IPS-20b (cell line): Measurements from ENCODE around the gene CFAP97D1.

Source experiments
- H3K27ac ChIP-seq: one replicate; pipeline ENCODE4 v1.5.1; 2013; ENCODE audit warnings: low read length
- H3K27me3 ChIP-seq: 2 replicates; pipeline ENCODE4 v1.6.1; 2013; ENCODE audit warnings: mild to moderate bottlenecking, low read length, inconsistent platforms; ENCODE audit not compliant: insufficient read depth
- H3K36me3 ChIP-seq: 2 replicates; pipeline ENCODE4 v1.6.1; 2013; ENCODE audit warnings: low read depth, mild to moderate bottlenecking, inconsistent platforms, low read length, moderate library complexity; ENCODE audit not compliant: insufficient read depth
- H3K4me1 ChIP-seq: 2 replicates; pipeline ENCODE4 v1.6.1; 2013; ENCODE audit warnings: mild to moderate bottlenecking, control low read depth, inconsistent platforms, low read length, moderate library complexity; ENCODE audit not compliant: insufficient read depth
- H3K4me3 ChIP-seq: 2 replicates; pipeline ENCODE4 v1.5.1; 2013; ENCODE audit warnings: mild to moderate bottlenecking, low read length, inconsistent platforms
- H3K9ac ChIP-seq: 2 replicates; pipeline ENCODE4 v1.6.1; 2013; ENCODE audit warnings: low read depth, mild to moderate bottlenecking, inconsistent platforms, low read length, moderate library complexity
- H3K9me3 ChIP-seq: 2 replicates; pipeline ENCODE4 v1.6.1; 2013; ENCODE audit warnings: mild to moderate bottlenecking, low read depth, low read length, inconsistent platforms; ENCODE audit not compliant: insufficient read depth

Gene CFAP97D1

GRCh38 chr17:43780135-43780534 is at the start of gene CFAP97D1:
Gene CFAP97D1 (plus strand): TSS chr17:43780435. CDS start chr17:43780463, 28 bp downstream.
- H3K9me3 ChIP-seq: no peaks in the 10 kb centered on the region
- H3K4me1 ChIP-seq: peaks cover 3% of the 10 kb centered on the region; the same call in 1 of the 2 replicates
- H3K27ac ChIP-seq: no peak within 1 kb of the TSS
- peak within 1 kb of the TSS; percentile 81 for H3K4me3 ChIP-seq
- peaks cover 7% of the 10 kb centered on the region; the same call in 1 of the 2 replicates for H3K36me3 ChIP-seq
- H3K27me3 ChIP-seq: peaks cover 22% of the 10 kb centered on the region
- peak within 1 kb of the TSS; percentile 55; the same call in 1 of the 2 replicates for H3K9ac ChIP-seq

- Histone ChIP-seq H3K9ac (no peak overlapping the region), H3K36me3 (no peaks in the 10 kb centered on the region), H3K9me3 (peaks cover 13% of the 10 kb centered on the region), H3K27me3 (no peaks in the 10 kb centered on the region), H3K27ac (no peak overlapping the region), H3K4me3 (no peak overlapping the region), H3K4me1 (peaks cover 7% of the 10 kb centered on the region; the same call in 1 of the 2 replicates)
Observed at GRCh38 chr17:43732958-43733357, 47.3 kb upstream of the CFAP97D1 start.

GRCh38 chr17:43733956-43734355 is 46.3 kb upstream of the CFAP97D1 start:
- H3K9ac ChIP-seq: no peak overlapping the region
- peaks cover 13% of the 10 kb centered on the region for H3K9me3 ChIP-seq
- no peak overlapping the region for H3K27ac ChIP-seq
- no peak overlapping the region for H3K4me3 ChIP-seq
- H3K4me1 ChIP-seq: peaks cover 7% of the 10 kb centered on the region; the same call in 1 of the 2 replicates
- H3K27me3 ChIP-seq: no peaks in the 10 kb centered on the region
- no peaks in the 10 kb centered on the region for H3K36me3 ChIP-seq

- Histone ChIP-seq H3K27ac (no peak overlapping the region), H3K9me3 (peaks cover 13% of the 10 kb centered on the region), H3K4me3 (no peak overlapping the region), H3K36me3 (no peaks in the 10 kb centered on the region), H3K4me1 (peaks cover 7% of the 10 kb centered on the region; the same call in 1 of the 2 replicates), H3K9ac (no peak overlapping the region), H3K27me3 (no peaks in the 10 kb centered on the region)
Observed at GRCh38 chr17:43734376-43734775, 45.9 kb upstream of the CFAP97D1 start.

GRCh38 chr17:43736389-43736788 is 43.8 kb upstream of the CFAP97D1 start:
- H3K27ac ChIP-seq: no peak overlapping the region
- peaks cover 13% of the 10 kb centered on the region for H3K9me3 ChIP-seq
- no peaks in the 10 kb centered on the region for H3K27me3 ChIP-seq
- H3K4me3 ChIP-seq: no peak overlapping the region
- H3K4me1 ChIP-seq: peaks cover 7% of the 10 kb centered on the region; the same call in 1 of the 2 replicates
- no peaks in the 10 kb centered on the region for H3K36me3 ChIP-seq
- H3K9ac ChIP-seq: no peak overlapping the region

- Histone ChIP-seq H3K4me3 (no peak overlapping the region), H3K27ac (no peak overlapping the region), H3K27me3 (no peaks in the 10 kb centered on the region), H3K9me3 (peaks cover 12% of the 10 kb centered on the region), H3K4me1 (peaks cover 7% of the 10 kb centered on the region; the same call in 1 of the 2 replicates), H3K9ac (no peak overlapping the region), H3K36me3 (no peaks in the 10 kb centered on the region)
Observed at GRCh38 chr17:43737722-43738121, 42.5 kb upstream of the CFAP97D1 start.

GRCh38 chr17:43740541-43740940 is 39.7 kb upstream of the CFAP97D1 start:
- Histone ChIP-seq H3K27me3 (no peaks in the 10 kb centered on the region), H3K36me3 (no peaks in the 10 kb centered on the region), H3K4me3 (no peak overlapping the region), H3K27ac (no peak overlapping the region), H3K9me3 (no peaks in the 10 kb centered on the region), H3K4me1 (peaks cover 16% of the 10 kb centered on the region; the same call in 1 of the 2 replicates), H3K9ac (no peak overlapping the region)

GRCh38 chr17:43741636-43742035 is 38.6 kb upstream of the CFAP97D1 start:
- peaks cover 21% of the 10 kb centered on the region for H3K4me1 ChIP-seq
- no peaks in the 10 kb centered on the region for H3K9me3 ChIP-seq
- H3K27ac ChIP-seq: no peak overlapping the region
- no peaks in the 10 kb centered on the region for H3K27me3 ChIP-seq
- no peak overlapping the region for H3K4me3 ChIP-seq
- no peaks in the 10 kb centered on the region for H3K36me3 ChIP-seq
- no peak overlapping the region for H3K9ac ChIP-seq

- Histone ChIP-seq H3K27ac (no peak overlapping the region), H3K9ac (no peak overlapping the region; the same call in 1 of the 2 replicates), H3K36me3 (no peaks in the 10 kb centered on the region), H3K4me3 (no peak overlapping the region), H3K27me3 (no peaks in the 10 kb centered on the region), H3K4me1 (peaks cover 17% of the 10 kb centered on the region), H3K9me3 (no peaks in the 10 kb centered on the region)
Observed at GRCh38 chr17:43745541-43745940, 34.7 kb upstream of the CFAP97D1 start.

GRCh38 chr17:43750153-43750552 is 30.1 kb upstream of the CFAP97D1 start:
- no peak overlapping the region for H3K4me3 ChIP-seq
- peaks cover 23% of the 10 kb centered on the region for H3K27me3 ChIP-seq
- H3K9ac ChIP-seq: no peak overlapping the region
- no peaks in the 10 kb centered on the region for H3K36me3 ChIP-seq
- peaks cover 15% of the 10 kb centered on the region for H3K4me1 ChIP-seq
- H3K27ac ChIP-seq: no peak overlapping the region
- no peaks in the 10 kb centered on the region for H3K9me3 ChIP-seq

- no peaks in the 10 kb centered on the region for H3K36me3 ChIP-seq
- peaks cover 4% of the 10 kb centered on the region; the same call in 1 of the 2 replicates for H3K4me1 ChIP-seq
- no peak overlapping the region for H3K27ac ChIP-seq
- H3K9ac ChIP-seq: no peak overlapping the region
- no peaks in the 10 kb centered on the region for H3K9me3 ChIP-seq
- no peak overlapping the region for H3K4me3 ChIP-seq
- peaks cover 55% of the 10 kb centered on the region for H3K27me3 ChIP-seq
Observed at GRCh38 chr17:43753493-43754129, 26.6 kb upstream of the CFAP97D1 start.

GRCh38 chr17:43754947-43755346 is 25.3 kb upstream of the CFAP97D1 start:
- H3K36me3 ChIP-seq: no peaks in the 10 kb centered on the region
- no peak overlapping the region; the same call in 1 of the 2 replicates for H3K9ac ChIP-seq
- H3K27ac ChIP-seq: no peak overlapping the region
- peak overlapping the region; percentile 34; the same call in 1 of the 2 replicates for H3K4me3 ChIP-seq
- peaks cover 55% of the 10 kb centered on the region for H3K27me3 ChIP-seq
- peaks cover 14% of the 10 kb centered on the region for H3K4me1 ChIP-seq
- H3K9me3 ChIP-seq: no peaks in the 10 kb centered on the region
